Nephron (organoid): ENCODE results near the gene KSR2.
"Not testable (repeated sequence)": the region's sequence is repeated elsewhere in the genome, so short reads cannot be mapped to it uniquely, and the experiment has no call there.

Experiments
- H3K27ac Mint-ChIP-seq, 3 experiments: 2 replicates each; pipeline ENCODE4 v1.8.0; 2020; ENCODE audit warnings: mixed read lengths in 3 of 3, mild to moderate bottlenecking in 2 of 3, moderate library complexity in 1 of 3
- H3K27me3 Mint-ChIP-seq: 2 replicates; pipeline ENCODE4 v1.8.0; 2021; ENCODE audit warnings: low read depth, mild to moderate bottlenecking, moderate library complexity, mixed read lengths
- H3K36me3 Mint-ChIP-seq: 2 replicates; pipeline ENCODE4 v1.8.0; 2020; ENCODE audit warnings: low read depth, mixed read lengths
- H3K4me1 Mint-ChIP-seq: 2 replicates; pipeline ENCODE4 v1.8.0; 2020; ENCODE audit warnings: mixed read lengths
- H3K4me3 Mint-ChIP-seq, 3 experiments: 2 replicates each; pipeline ENCODE4 v1.8.0; 2020; ENCODE audit warnings: mild to moderate bottlenecking in 3 of 3, mixed read lengths in 3 of 3, moderate library complexity in 2 of 3
- H3K9me3 Mint-ChIP-seq: 2 replicates; pipeline ENCODE4 v1.8.0; 2020; ENCODE audit warnings: mixed read lengths
- CTCF ChIP-seq, 3 experiments: fragments of 200-600 bp; sonication (generic); IDR thresholded peaks; one replicate each; pipeline ENCODE4 v1.5.0; 2021; ENCODE audit warnings: antibody characterized with exemption in 3 of 3; ENCODE audit not compliant: unreplicated experiment in 3 of 3

The KSR2 gene

GRCh38 chr12:117860111-117860510 is 108.7 kb downstream of the KSR2 start:
- Mint-ChIP-seq H3K4me3 (no peak overlapping the region), H3K36me3 (no peaks in the 10 kb centered on the region), H3K4me1 (no peaks in the 10 kb centered on the region), H3K27me3 (peaks cover 24% of the 10 kb centered on the region), H3K27ac (no peak overlapping the region), H3K9me3 (no peaks in the 10 kb centered on the region)
- no peak for TF ChIP-seq CTCF (IDR thresholded peaks at IDR 0.05; ENCODE audit: unreplicated experiment in 3 of 3)

- H3K4me1 Mint-ChIP-seq = no peaks in the 10 kb centered on the region
- TF ChIP-seq CTCF (IDR thresholded peaks at IDR 0.05; ENCODE audit: unreplicated experiment in 3 of 3) = peak in 2 of 3 experiments; percentile 25 to 31
- H3K27me3 Mint-ChIP-seq = peaks cover 18% of the 10 kb centered on the region
Observed at GRCh38 chr12:117857632-117858612, 110.9 kb downstream of the KSR2 start.

GRCh38 chr12:117857139-117857538 is 111.7 kb downstream of the KSR2 start:
- H3K27ac Mint-ChIP-seq, H3K9me3 Mint-ChIP-seq, H3K4me1 Mint-ChIP-seq, H3K4me3 Mint-ChIP-seq, H3K36me3 Mint-ChIP-seq: not testable (repeated sequence)
- H3K27me3 Mint-ChIP-seq = peaks cover 15% of the 10 kb centered on the region

More at GRCh38 chr12:117857632-117858612, 110.9 kb downstream of the KSR2 start:
- H3K4me3 Mint-ChIP-seq = no peak overlapping the region
- H3K36me3 Mint-ChIP-seq = no peaks in the 10 kb centered on the region
- no peak overlapping the region for H3K27ac Mint-ChIP-seq
- H3K9me3 Mint-ChIP-seq = no peaks in the 10 kb centered on the region

GRCh38 chr12:117855165-117855564 is 113.6 kb downstream of the KSR2 start:
- no peaks in the 10 kb centered on the region for H3K9me3 Mint-ChIP-seq

GRCh38 chr12:117854339-117855012 is 114.3 kb downstream of the KSR2 start:
- no peaks in the 10 kb centered on the region for H3K4me1 Mint-ChIP-seq
- peak; percentile 38 to 57 (median 41) for TF ChIP-seq CTCF (IDR thresholded peaks at IDR 0.05; ENCODE audit: unreplicated experiment in 3 of 3)
- H3K27me3 Mint-ChIP-seq = peaks cover 20% of the 10 kb centered on the region
- no peak overlapping the region for H3K4me3 Mint-ChIP-seq
- H3K36me3 Mint-ChIP-seq = no peaks in the 10 kb centered on the region
- H3K9me3 Mint-ChIP-seq = no peaks in the 10 kb centered on the region
- no peak overlapping the region for H3K27ac Mint-ChIP-seq

More at GRCh38 chr12:117855165-117855564, 113.6 kb downstream of the KSR2 start:
- peaks cover 16% of the 10 kb centered on the region for H3K27me3 Mint-ChIP-seq
- no peaks in the 10 kb centered on the region for H3K36me3 Mint-ChIP-seq
- TF ChIP-seq CTCF (IDR thresholded peaks at IDR 0.05; ENCODE audit: unreplicated experiment in 3 of 3) = no peak
- no peak overlapping the region for H3K4me3 Mint-ChIP-seq
- no peaks in the 10 kb centered on the region for H3K4me1 Mint-ChIP-seq
- H3K27ac Mint-ChIP-seq = no peak overlapping the region

- Mint-ChIP-seq H3K9me3 (no peaks in the 10 kb centered on the region), H3K36me3 (no peaks in the 10 kb centered on the region), H3K4me1 (no peaks in the 10 kb centered on the region), H3K4me3 (no peak overlapping the region), H3K27ac (no peak overlapping the region), H3K27me3 (peaks cover 27% of the 10 kb centered on the region)
- no peak for TF ChIP-seq CTCF (IDR thresholded peaks at IDR 0.05; ENCODE audit: unreplicated experiment in 3 of 3)
Observed at GRCh38 chr12:117853600-117853999, 115.2 kb downstream of the KSR2 start.
